Neural cell (in vitro differentiated cells): ENCODE data around the gene GRIA3.

Source experiments
- EP300 ChIP-seq: fragments of 450-650 bp; conservative IDR thresholded peaks from 2 replicates; pipeline ENCODE4 v1.6.1; 2014; ENCODE audit warnings: antibody characterized with exemption, mild to moderate bottlenecking, moderate library complexity; ENCODE audit not compliant: poor library complexity, severe bottlenecking
- EZH2 ChIP-seq: fragments of 200-600, 300-800 bp; shearing (Covaris generic), sonication (generic); IDR thresholded peaks from 2 replicates; pipeline ENCODE4 v1.6.1; 2014; ENCODE audit warnings: antibody characterized with exemption, low read length, borderline replicate concordance, mild to moderate bottlenecking; ENCODE audit not compliant: insufficient read depth, poor library complexity, severe bottlenecking
- MXI1 ChIP-seq: fragments of 450-650 bp; conservative IDR thresholded peaks from 2 replicates; pipeline ENCODE4 v1.6.1; 2014; ENCODE audit warnings: antibody characterized with exemption, mild to moderate bottlenecking; ENCODE audit not compliant: poor library complexity, severe bottlenecking
- POLR2AphosphoS5 ChIP-seq: IDR thresholded peaks from 2 replicates; pipeline ENCODE4 v1.6.1; 2012
- RAD21 ChIP-seq: fragments of 450-650 bp; conservative IDR thresholded peaks from 2 replicates; pipeline ENCODE4 v1.6.1; 2014; ENCODE audit warnings: antibody characterized with exemption, mild to moderate bottlenecking, moderate library complexity
- SMC3 ChIP-seq: fragments of 450-650 bp; conservative IDR thresholded peaks from 2 replicates; pipeline ENCODE4 v1.6.1; 2014; ENCODE audit warnings: antibody characterized with exemption, mild to moderate bottlenecking, moderate library complexity; ENCODE audit not compliant: poor library complexity
- TAF1 ChIP-seq: IDR thresholded peaks from 2 replicates; pipeline ENCODE4 v1.6.1; 2012; ENCODE audit warnings: low read depth
- TF ChIP-seq, protein P1 (sequence below): fragments of 450-650 bp; IDR thresholded peaks from 2 replicates; pipeline ENCODE4 v1.5.1; 2014; ENCODE audit warnings: antibody characterized with exemption, mild to moderate bottlenecking, moderate library complexity; ENCODE audit not compliant: poor library complexity, severe bottlenecking
- TF ChIP-seq, protein P2 (sequence below): IDR thresholded peaks from 2 replicates; pipeline ENCODE4 v1.6.1; 2012; ENCODE audit warnings: borderline replicate concordance

DNA sequence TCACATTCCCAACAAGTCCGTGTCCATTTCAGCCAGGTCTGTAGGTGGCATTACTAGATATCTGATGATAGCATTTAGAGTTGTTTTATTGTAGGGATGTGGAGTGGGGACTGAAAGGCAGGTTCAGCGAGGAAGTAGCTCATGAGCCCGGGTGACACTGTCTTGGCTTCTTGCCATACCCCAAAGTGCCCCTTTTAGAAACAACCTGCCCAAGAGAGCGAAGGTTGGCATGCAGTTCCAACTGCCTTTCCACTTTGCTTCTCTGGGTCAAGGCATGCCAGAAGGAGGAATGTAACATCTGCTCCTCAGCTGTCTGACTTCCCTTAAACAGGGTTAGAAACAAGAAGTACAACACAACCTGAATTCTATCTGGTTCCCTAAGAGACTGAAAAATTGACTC lies 9.0 kb downstream of the GRIA3 start:
- TF ChIP-seq, protein P1, sequence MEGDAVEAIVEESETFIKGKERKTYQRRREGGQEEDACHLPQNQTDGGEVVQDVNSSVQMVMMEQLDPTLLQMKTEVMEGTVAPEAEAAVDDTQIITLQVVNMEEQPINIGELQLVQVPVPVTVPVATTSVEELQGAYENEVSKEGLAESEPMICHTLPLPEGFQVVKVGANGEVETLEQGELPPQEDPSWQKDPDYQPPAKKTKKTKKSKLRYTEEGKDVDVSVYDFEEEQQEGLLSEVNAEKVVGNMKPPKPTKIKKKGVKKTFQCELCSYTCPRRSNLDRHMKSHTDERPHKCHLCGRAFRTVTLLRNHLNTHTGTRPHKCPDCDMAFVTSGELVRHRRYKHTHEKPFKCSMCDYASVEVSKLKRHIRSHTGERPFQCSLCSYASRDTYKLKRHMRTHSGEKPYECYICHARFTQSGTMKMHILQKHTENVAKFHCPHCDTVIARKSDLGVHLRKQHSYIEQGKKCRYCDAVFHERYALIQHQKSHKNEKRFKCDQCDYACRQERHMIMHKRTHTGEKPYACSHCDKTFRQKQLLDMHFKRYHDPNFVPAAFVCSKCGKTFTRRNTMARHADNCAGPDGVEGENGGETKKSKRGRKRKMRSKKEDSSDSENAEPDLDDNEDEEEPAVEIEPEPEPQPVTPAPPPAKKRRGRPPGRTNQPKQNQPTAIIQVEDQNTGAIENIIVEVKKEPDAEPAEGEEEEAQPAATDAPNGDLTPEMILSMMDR, result no peak
- no peak for TF ChIP-seq EP300
- TF ChIP-seq, protein P2, sequence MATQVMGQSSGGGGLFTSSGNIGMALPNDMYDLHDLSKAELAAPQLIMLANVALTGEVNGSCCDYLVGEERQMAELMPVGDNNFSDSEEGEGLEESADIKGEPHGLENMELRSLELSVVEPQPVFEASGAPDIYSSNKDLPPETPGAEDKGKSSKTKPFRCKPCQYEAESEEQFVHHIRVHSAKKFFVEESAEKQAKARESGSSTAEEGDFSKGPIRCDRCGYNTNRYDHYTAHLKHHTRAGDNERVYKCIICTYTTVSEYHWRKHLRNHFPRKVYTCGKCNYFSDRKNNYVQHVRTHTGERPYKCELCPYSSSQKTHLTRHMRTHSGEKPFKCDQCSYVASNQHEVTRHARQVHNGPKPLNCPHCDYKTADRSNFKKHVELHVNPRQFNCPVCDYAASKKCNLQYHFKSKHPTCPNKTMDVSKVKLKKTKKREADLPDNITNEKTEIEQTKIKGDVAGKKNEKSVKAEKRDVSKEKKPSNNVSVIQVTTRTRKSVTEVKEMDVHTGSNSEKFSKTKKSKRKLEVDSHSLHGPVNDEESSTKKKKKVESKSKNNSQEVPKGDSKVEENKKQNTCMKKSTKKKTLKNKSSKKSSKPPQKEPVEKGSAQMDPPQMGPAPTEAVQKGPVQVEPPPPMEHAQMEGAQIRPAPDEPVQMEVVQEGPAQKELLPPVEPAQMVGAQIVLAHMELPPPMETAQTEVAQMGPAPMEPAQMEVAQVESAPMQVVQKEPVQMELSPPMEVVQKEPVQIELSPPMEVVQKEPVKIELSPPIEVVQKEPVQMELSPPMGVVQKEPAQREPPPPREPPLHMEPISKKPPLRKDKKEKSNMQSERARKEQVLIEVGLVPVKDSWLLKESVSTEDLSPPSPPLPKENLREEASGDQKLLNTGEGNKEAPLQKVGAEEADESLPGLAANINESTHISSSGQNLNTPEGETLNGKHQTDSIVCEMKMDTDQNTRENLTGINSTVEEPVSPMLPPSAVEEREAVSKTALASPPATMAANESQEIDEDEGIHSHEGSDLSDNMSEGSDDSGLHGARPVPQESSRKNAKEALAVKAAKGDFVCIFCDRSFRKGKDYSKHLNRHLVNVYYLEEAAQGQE, result no peak
- TF ChIP-seq POLR2AphosphoS5, result no peak
- TF ChIP-seq EZH2, result no peak
- no peak for TF ChIP-seq MXI1
- TF ChIP-seq RAD21, result no peak
- TF ChIP-seq TAF1, result no peak
- no peak for TF ChIP-seq SMC3
